Measurements from ENCODE around the gene UQCC2. TPM values are rescaled to one million over a fixed set of nuclear protein-coding genes. Genes with fewer than 3 reads are reported as not detected.
A peak's percentile ranks its signal among the peaks of the same experiment; 100 is the strongest.

Gene UQCC2
- total RNA-seq, 1 donor from 2014 or later = 99.4 TPM

DNA sequence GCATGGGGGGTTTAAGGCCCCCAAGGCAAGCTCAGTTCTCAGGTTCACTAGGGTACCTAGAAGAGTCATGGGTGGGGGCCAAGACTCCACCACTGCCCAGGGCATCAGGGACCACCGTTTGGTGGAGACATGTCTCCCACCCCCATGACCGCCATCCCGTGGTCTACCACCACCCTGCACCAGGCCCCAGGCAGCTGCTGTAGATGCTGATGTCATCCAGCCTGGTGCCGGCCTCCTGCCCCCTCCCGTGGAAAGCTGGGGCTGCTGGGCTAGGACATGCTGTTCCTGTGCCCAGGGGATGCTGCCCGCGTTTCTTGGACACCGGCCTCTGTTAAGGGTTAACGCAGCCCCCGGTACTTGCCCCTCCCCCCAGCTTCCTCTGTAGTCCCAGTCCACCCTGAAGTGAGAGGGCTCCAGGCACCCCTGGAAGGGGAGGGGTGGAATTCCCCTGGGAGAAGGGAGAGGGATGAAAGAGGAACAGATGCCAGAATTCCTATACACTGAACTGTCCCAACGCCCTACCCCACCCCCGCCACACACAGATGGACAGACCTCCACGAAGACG, 34.6 kb upstream of the UQCC2 start:
- H3K36me3 Mint-ChIP-seq (ENCODE audit: insufficient read depth) = no peaks in the 10 kb centered on the region
- peaks cover 16% of the 10 kb centered on the region for H3K4me1 Mint-ChIP-seq (ENCODE audit: low read depth)
- H3K9me3 Mint-ChIP-seq (ENCODE audit: low read depth) = no peaks in the 10 kb centered on the region
- H3K27ac Mint-ChIP-seq = no peak overlapping the region
- H3K27me3 Mint-ChIP-seq = peaks cover 27% of the 10 kb centered on the region
- TF ChIP-seq CTCF (IDR thresholded peaks at IDR 0.05; ENCODE audit: unreplicated experiment) = no peak
- no peak overlapping the region for H3K4me3 Mint-ChIP-seq (ENCODE audit: low read depth)
- no peak for DNase-seq (ENCODE audit: low spot score, unreplicated experiment)

DNA sequence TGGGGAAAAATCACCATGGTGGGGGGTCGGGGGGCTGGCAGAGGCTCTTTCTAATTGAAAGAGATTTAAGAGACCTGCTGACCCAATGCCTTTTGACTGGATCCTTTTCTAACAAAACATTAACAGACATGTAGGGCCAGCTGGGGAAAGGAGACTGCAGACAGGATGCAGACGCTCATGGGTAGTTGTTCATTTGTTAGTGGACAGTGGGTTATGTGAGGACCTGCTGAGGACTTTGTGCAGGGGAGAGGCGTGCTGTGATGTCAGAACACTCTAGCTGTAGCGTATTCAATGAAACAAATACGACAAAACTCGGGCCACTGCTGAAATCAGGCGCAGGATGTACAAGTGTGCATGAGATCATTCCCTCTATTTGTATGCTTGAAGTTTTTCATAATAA, 34.0 kb upstream of the UQCC2 start:
- H3K4me3 Mint-ChIP-seq (ENCODE audit: low read depth) = no peak overlapping the region
- DNase-seq (ENCODE audit: low spot score, unreplicated experiment) = no peak
- H3K27me3 Mint-ChIP-seq = peaks cover 22% of the 10 kb centered on the region
- peaks cover 17% of the 10 kb centered on the region for H3K4me1 Mint-ChIP-seq (ENCODE audit: low read depth)
- TF ChIP-seq CTCF (IDR thresholded peaks at IDR 0.05; ENCODE audit: unreplicated experiment) = no peak
- no peaks in the 10 kb centered on the region for H3K36me3 Mint-ChIP-seq (ENCODE audit: insufficient read depth)
- no peaks in the 10 kb centered on the region for H3K9me3 Mint-ChIP-seq (ENCODE audit: low read depth)
- no peak overlapping the region for H3K27ac Mint-ChIP-seq

GRCh38 chr6:33744895-33745546, 33.5 kb upstream of the UQCC2 start:
- no peaks in the 10 kb centered on the region for H3K9me3 Mint-ChIP-seq (ENCODE audit: low read depth)
- H3K4me1 Mint-ChIP-seq (ENCODE audit: low read depth) = peaks cover 19% of the 10 kb centered on the region
- H3K4me3 Mint-ChIP-seq (ENCODE audit: low read depth) = no peak overlapping the region
- no peak for TF ChIP-seq CTCF (IDR thresholded peaks at IDR 0.05; ENCODE audit: unreplicated experiment)
- no peak overlapping the region for H3K27ac Mint-ChIP-seq
- H3K36me3 Mint-ChIP-seq (ENCODE audit: insufficient read depth) = no peaks in the 10 kb centered on the region
- H3K27me3 Mint-ChIP-seq = peaks cover 17% of the 10 kb centered on the region
- DNase-seq (ENCODE audit: low spot score, unreplicated experiment) = no peak

DNA sequence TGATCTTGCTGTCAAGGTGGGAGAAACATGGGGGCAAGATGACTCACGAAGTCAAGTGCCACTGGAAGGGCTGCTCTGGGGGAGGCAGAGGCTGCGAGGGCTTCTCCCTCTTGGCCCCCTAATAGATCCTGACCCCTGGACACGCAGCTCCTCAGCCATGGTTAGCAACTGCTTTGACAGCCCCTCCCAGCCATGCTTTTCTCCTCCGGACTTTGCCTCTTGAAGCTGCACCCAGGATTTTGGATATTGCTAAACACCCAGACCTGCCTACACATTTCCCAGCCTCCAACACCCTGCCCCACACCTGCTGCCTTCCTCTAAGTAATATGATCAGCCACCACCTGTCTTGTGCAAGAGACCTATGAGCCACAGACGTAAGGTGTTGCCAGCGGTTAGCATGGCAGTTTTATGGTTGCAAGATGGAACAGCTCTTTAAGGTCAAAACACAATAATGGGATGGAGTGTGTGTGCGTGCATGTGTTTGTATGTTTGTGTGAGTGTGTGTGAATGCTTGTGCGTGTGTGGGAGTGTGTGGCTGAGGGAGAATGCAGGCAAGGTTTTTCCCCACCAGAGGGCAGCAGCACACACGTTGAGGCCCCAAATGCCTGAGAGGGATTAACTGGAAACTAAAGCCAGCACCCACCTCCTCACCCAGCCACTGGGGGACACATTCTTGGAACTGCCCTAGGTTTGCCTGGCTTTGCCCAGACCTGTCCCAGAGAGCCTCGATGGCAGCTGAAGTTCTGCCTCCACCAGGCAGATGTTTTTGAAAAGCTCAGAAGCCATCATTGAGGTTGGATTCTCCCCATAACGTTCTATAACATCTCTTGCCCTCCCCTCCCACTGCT, 32.7 kb upstream of the UQCC2 start:
- Mint-ChIP-seq H3K27ac (peak overlapping the region; percentile 38), H3K36me3 (ENCODE audit: insufficient read depth) (no peaks in the 10 kb centered on the region), H3K27me3 (peaks cover 16% of the 10 kb centered on the region), H3K4me3 (ENCODE audit: low read depth) (no peak overlapping the region), H3K4me1 (ENCODE audit: low read depth) (peaks cover 18% of the 10 kb centered on the region), H3K9me3 (ENCODE audit: low read depth) (no peaks in the 10 kb centered on the region)
- peak; percentile 89 for TF ChIP-seq CTCF (IDR thresholded peaks at IDR 0.05; ENCODE audit: unreplicated experiment)
- peak; percentile 60 for DNase-seq (ENCODE audit: low spot score, unreplicated experiment)

DNA sequence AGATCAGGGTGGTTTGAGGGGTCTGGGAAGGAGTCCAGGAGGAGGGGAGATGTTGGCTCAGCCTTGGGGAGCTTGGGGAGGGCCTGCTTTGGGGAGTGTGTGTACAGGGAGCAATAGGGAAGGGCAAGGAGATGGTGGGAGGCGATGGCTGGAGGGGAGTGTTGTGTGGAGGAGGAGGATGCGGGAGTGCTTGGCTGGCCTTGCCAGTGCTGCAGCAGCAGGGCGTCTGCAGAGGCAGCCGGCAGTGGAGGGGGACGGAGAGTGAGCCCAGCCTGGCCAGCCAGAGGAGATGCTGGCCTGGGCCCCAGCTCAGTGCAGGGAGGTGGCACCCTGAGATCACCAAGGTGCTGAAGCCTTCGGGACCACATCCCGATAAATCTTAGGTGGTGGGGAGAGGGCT, 31.3 kb upstream of the UQCC2 start:
- Mint-ChIP-seq H3K9me3 (ENCODE audit: low read depth) (no peaks in the 10 kb centered on the region), H3K27me3 (peaks cover 16% of the 10 kb centered on the region), H3K4me3 (ENCODE audit: low read depth) (no peak overlapping the region), H3K4me1 (ENCODE audit: low read depth) (peaks cover 14% of the 10 kb centered on the region), H3K27ac (no peak overlapping the region), H3K36me3 (ENCODE audit: insufficient read depth) (no peaks in the 10 kb centered on the region)
- no peak for DNase-seq (ENCODE audit: low spot score, unreplicated experiment)
- TF ChIP-seq CTCF (IDR thresholded peaks at IDR 0.05; ENCODE audit: unreplicated experiment) = no peak

All from progenitor cell of endocrine pancreas (in vitro differentiated cells).